Esophagus squamous epithelium (tissue), 4 donors: ENCODE data around the gene TDO2.
"Not testable (repeated sequence)": the region's sequence is repeated elsewhere in the genome, so short reads cannot be mapped to it uniquely, and the experiment has no call there.

Experiments
- CTCF ChIP-seq, 6 experiments: fragments of 450-650 bp in 4 of 6; fragments of 200-600 bp in 2 of 6; sonication (generic) in 2 of 6; IDR thresholded peaks; one replicate each; pipeline ENCODE4 v1.5.1; 2016 to 2019; ENCODE audit warnings: antibody characterized with exemption in 6 of 6, mild to moderate bottlenecking in 4 of 6, moderate library complexity in 4 of 6
- POLR2A ChIP-seq, 4 donors: fragments of 450-650 bp; IDR thresholded peaks; one replicate each; pipeline ENCODE4 v1.6.1; 2017; ENCODE audit warnings: antibody characterized with exemption in 4 of 4, mild to moderate bottlenecking in 4 of 4, moderate library complexity in 3 of 4

DNA sequence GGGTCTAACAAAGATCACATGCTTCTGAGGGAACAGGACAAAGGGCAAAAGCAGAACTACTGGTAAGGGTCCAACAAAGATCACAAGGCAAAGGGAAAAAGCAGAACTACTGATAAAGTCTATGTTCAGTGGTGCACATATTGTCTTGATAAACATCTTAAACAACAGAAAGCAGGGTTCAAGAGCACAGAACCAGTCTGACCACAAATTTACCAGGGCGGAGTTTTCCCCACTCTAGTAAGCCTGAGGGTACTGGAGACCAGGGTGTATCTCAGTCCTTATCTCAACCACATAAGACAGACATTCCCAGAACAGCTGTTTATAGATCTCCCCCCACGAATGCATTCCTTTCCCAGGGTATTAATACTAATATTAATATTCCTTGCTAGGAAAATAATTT lies 5.1 kb upstream of the TDO2 start:
- TF ChIP-seq CTCF, POLR2A (IDR thresholded peaks at IDR 0.05): not testable (repeated sequence)
